HepG2 (cell line): Measurements from ENCODE around the gene JMY. TPM values are rescaled to one million over a fixed set of nuclear protein-coding genes. Genes with fewer than 3 reads are reported as not detected.

Experiments
- ATAC-seq: fragments of 200-7000 bp; cut with Tn5 transposase; 3 replicates; pipeline ENCODE4 v1.9.1; 2020; ENCODE audit warnings: mild to moderate bottlenecking, moderate library complexity
- BruUV-seq: library from RNA; stranded (reverse); fragments of 400-500 nt; replicated peaks from 2 replicates; lab custom pipeline; 2021; lab: Mats Ljungman, UMichigan
- CTCF ChIA-PET: fragments of 300-600 bp; formaldehyde crosslinking; extraction: SDS; loops from one replicate; lab custom pipeline; 2021; ENCODE audit warnings: low total read pairs, inconsistent platforms, low intra/inter-chr PET ratio; lab: Yijun Ruan, JAX
- POLR2A ChIA-PET: fragments of 350-600 bp; sonication (Branson Sonifier 250); formaldehyde crosslinking; loops from one replicate; lab custom pipeline; 2020; ENCODE audit warnings: antibody characterized with exemption, inconsistent platforms; lab: Yijun Ruan, JAX
- DNase-seq: peaks from one replicate; pipeline ENCODE4 v3.0.0-alpha.2; 2015; ENCODE audit warnings: low spot score
- FAIRE-seq: peaks from 3 replicates; lab custom pipeline; 2011; peaks lifted over from hg19 to GRCh38; lab: Jason Lieb, UNC
- H2AFZ ChIP-seq: one replicate; pipeline ENCODE4 v1.6.1; 2011; ENCODE audit warnings: low read length, inconsistent platforms
- H3K27ac ChIP-seq: fragments of 300-600 bp; 3 replicates; pipeline ENCODE4 v1.8.0; 2011; ENCODE audit warnings: mixed run types, mild to moderate bottlenecking, mixed read lengths, low read length, inconsistent platforms; ENCODE audit not compliant: insufficient read depth; ENCODE audit errors: extremely low read length
- H3K27me3 ChIP-seq, 2 experiments: fragments of 200-600 bp in 1 of 2; 2 replicates in 1 of 2; 3 replicates in 1 of 2; pipeline versions ENCODE4 v1.6.0 to v1.8.0; 2011; ENCODE audit warnings: low read length in 2 of 2, mild to moderate bottlenecking in 2 of 2, moderate library complexity in 2 of 2, inconsistent platforms in 1 of 2; ENCODE audit not compliant: insufficient read depth in 2 of 2, control insufficient read depth in 1 of 2
- H3K36me3 ChIP-seq, 2 experiments: fragments of 200-600 bp in 1 of 2; replicated peaks in 1 of 2; 2 replicates in 1 of 2; 3 replicates in 1 of 2; pipeline versions ENCODE4 v1.5.1 to v1.8.0; 2011; ENCODE audit warnings: low read length in 2 of 2, inconsistent platforms in 1 of 2; ENCODE audit not compliant: insufficient read depth in 2 of 2, control insufficient read depth in 1 of 2
- H3K4me1 ChIP-seq: 2 replicates; pipeline ENCODE4 v1.5.1; 2012; ENCODE audit warnings: low read length, inconsistent platforms; ENCODE audit not compliant: insufficient read depth
- H3K4me2 ChIP-seq: 2 replicates; pipeline ENCODE4 v1.6.0; 2011; ENCODE audit warnings: low read depth, low read length, inconsistent platforms
- H3K4me3 ChIP-seq, 3 experiments: fragments of 200-600 bp in 1 of 3; sonication (generic), shearing (Covaris generic) in 1 of 3; replicated peaks in 1 of 3; 2 replicates each; pipeline ENCODE4 v1.5.1; 2011 to 2016; ENCODE audit warnings: low read length in 3 of 3, inconsistent platforms in 2 of 3, low read depth in 2 of 3, mild to moderate bottlenecking in 2 of 3, control low read depth in 1 of 3, mixed read lengths in 1 of 3; ENCODE audit not compliant: insufficient read depth in 1 of 3
- H3K79me2 ChIP-seq: one replicate; pipeline ENCODE4 v1.6.1; 2011; ENCODE audit warnings: low read length, inconsistent platforms; ENCODE audit not compliant: insufficient read depth
- H3K9ac ChIP-seq: 2 replicates; pipeline ENCODE4 v1.6.0; 2011; ENCODE audit warnings: mild to moderate bottlenecking, low read depth, low read length, inconsistent platforms; ENCODE audit not compliant: insufficient read depth
- H3K9me3 ChIP-seq: 2 replicates; pipeline ENCODE4 v1.5.1; 2012; ENCODE audit warnings: mild to moderate bottlenecking, low read length
- H4K20me1 ChIP-seq: 2 replicates; pipeline ENCODE4 v1.6.0; 2011; ENCODE audit warnings: inconsistent platforms, mild to moderate bottlenecking, low read length, moderate library complexity; ENCODE audit not compliant: insufficient read depth
- CEBPG ChIP-seq: IDR thresholded peaks from 2 replicates; pipeline ENCODE4 v1.6.1; 2016
- DMAP1 ChIP-seq: IDR thresholded peaks from 2 replicates; pipeline ENCODE4 v1.6.1; 2016
- GATAD2A ChIP-seq: IDR thresholded peaks from 2 replicates; pipeline ENCODE4 v1.6.1; 2016
- ISL2 ChIP-seq: sonication (generic); formaldehyde crosslinking; IDR thresholded peaks from 2 replicates; pipeline ENCODE4 v1.5.0; 2020; ENCODE audit warnings: missing genetic modification reagents
- SIN3A ChIP-seq: IDR thresholded peaks from 2 replicates; pipeline ENCODE4 v1.6.1; 2011; ENCODE audit warnings: low read depth, mild to moderate bottlenecking, control low read depth, low read length, borderline replicate concordance
- SP5 ChIP-seq: IDR thresholded peaks from 2 replicates; pipeline ENCODE4 v1.6.1; 2016; ENCODE audit warnings: low read depth, borderline replicate concordance
- THYN1 ChIP-seq: sonication (generic); formaldehyde crosslinking; IDR thresholded peaks from 2 replicates; pipeline ENCODE4 v1.8.1; 2023; ENCODE audit warnings: low read depth, mild to moderate bottlenecking, moderate library complexity, missing genetic modification reagents, borderline replicate concordance
- ZFP82 ChIP-seq: sonication (generic); formaldehyde crosslinking; IDR thresholded peaks from 2 replicates; pipeline ENCODE4 v1.5.1; 2020; ENCODE audit warnings: mild to moderate bottlenecking, missing genetic modification reagents, borderline replicate concordance
- ZFY ChIP-seq: sonication (generic); formaldehyde crosslinking; IDR thresholded peaks from 2 replicates; pipeline ENCODE4 v1.4.0; 2020; ENCODE audit warnings: missing genetic modification reagents
- ZNF230 ChIP-seq: sonication (generic); formaldehyde crosslinking; IDR thresholded peaks from 2 replicates; pipeline ENCODE4 v1.4.0; 2020; ENCODE audit warnings: mild to moderate bottlenecking, missing genetic modification reagents
- ZNF256 ChIP-seq: sonication (generic); formaldehyde crosslinking; conservative IDR thresholded peaks from 2 replicates; pipeline ENCODE4 v1.4.0; 2020; ENCODE audit warnings: missing genetic modification reagents
- ZNF674 ChIP-seq: sonication (generic); formaldehyde crosslinking; IDR thresholded peaks from 2 replicates; pipeline ENCODE4 v1.5.0; 2020; ENCODE audit warnings: low read depth, mild to moderate bottlenecking, missing genetic modification reagents
- WGBS: methylation state at CpG from one replicate; pipeline ENCODE4 v1.1.6; 2017; ENCODE audit warnings: low lambda C conversion rate; 5-methylcytosine and 5-hydroxymethylcytosine counted together
- in situ Hi-C: cut with HindIII; loops from 2 replicates; pipeline ENCODE4 v1.10.0; 2017; ENCODE audit warnings: low pct_unique_long_range_greater_than_20kb; ENCODE audit not compliant: extremely low pct_ligation_motif_present
- intact Hi-C: fragments of 100-400 bp; cut with micrococcal nuclease; formaldehyde crosslinking; loops from one replicate; pipeline ENCODE4 v1.10.0; 2022; ENCODE audit not compliant: unreplicated experiment
- polyA plus RNA-seq, 8 experiments: library from polyadenylated mRNA; depleted of rRNA in 3 of 8; stranded (reverse) in 7 of 8; unstranded in 1 of 8; fragments of >200 nt; fragmentation: Illumina TruSeq in 4 of 8; extraction: Trizol in 4 of 8; gene quantifications; 2 replicates each; pipeline versions ENCODE4 v1.2.1 to v1.2.3, GENCODE V29; 2011 to 2016; ENCODE audit warnings: low read depth in 4 of 8, missing spikeins in 1 of 8, mixed read lengths in 1 of 8; ENCODE audit not compliant: insufficient read depth in 1 of 8
- total RNA-seq, 5 experiments: library from RNA; depleted of rRNA; stranded (reverse); fragments of >200 nt; fragmentation: Illumina TruSeq; extraction: Trizol; gene quantifications; 2 replicates each; pipeline ENCODE4 v1.2.3, GENCODE V29; 2016; ENCODE audit warnings: low read depth in 1 of 5
- TF ChIP-seq, protein P1 (sequence below), 2 experiments: sonication (generic) in 1 of 2; formaldehyde crosslinking in 1 of 2; IDR thresholded peaks; 2 replicates each; pipeline versions ENCODE4 v1.5.1 to v1.6.1; 2011 to 2020; ENCODE audit warnings: borderline replicate concordance in 1 of 2, low read depth in 1 of 2, low read length in 1 of 2, mild to moderate bottlenecking in 1 of 2, missing genetic modification reagents in 1 of 2, moderate library complexity in 1 of 2
- TF ChIP-seq, protein P2 (sequence below), 2 experiments: fragments of 450-650 bp in 1 of 2; sonication (generic) in 1 of 2; formaldehyde crosslinking; IDR thresholded peaks; 2 replicates each; pipeline versions ENCODE4 v1.5.0 to v1.8.0; 2020 to 2022; ENCODE audit warnings: mild to moderate bottlenecking in 1 of 2, missing genetic modification reagents in 1 of 2

Gene JMY
- total and polyA plus RNA-seq, 2 of the 13 experiments (the other 11 are each of a cell fraction or from before 2014, with no cell fraction given), result 4.0 to 4.2 TPM

DNA sequence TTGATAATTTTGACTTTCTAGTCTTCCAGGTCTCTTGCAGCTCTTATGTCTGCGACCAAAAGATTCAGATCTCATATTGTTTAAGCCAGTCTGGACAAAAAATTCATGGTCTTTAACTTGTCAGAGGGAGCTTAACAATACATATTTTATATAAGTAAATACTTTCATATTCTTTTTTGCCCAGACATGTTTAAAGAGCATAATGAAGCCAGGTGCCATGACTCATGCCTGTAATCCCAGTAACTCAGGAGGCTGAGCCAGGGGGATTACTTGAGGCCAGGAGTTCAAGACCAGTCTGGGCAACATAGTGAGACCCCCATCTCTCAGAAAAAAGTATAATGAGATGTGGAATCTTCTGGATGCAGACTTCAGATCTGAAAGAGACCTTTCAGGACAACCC is 69.8 kb downstream of the JMY start:
- no peak overlapping the region for H3K4me3 ChIP-seq
- H3K9ac ChIP-seq, result no peak overlapping the region
- in situ Hi-C loops (no loop called here), intact Hi-C loops (no loop called here)
- H2AFZ ChIP-seq, result no peak overlapping the region
- peaks cover 11 to 36% of the 10 kb centered on the region in 2 experiments for H3K36me3 ChIP-seq
- H3K27ac ChIP-seq, result no peak overlapping the region
- H3K27me3 ChIP-seq, result no peaks in the 10 kb centered on the region; a peak in 1 of 5 replicates
- 95% methylated on average over 1 of the region's 1 CpG for WGBS
- ATAC-seq (no peak), DNase-seq (no peak), FAIRE-seq (no peak)
- ChIA-PET CTCF (no interaction called here), POLR2A (no interaction called here)
- no peaks in the 10 kb centered on the region for H3K79me2 ChIP-seq
- no peaks in the 10 kb centered on the region for H3K4me1 ChIP-seq
- no peaks in the 10 kb centered on the region for H3K9me3 ChIP-seq
- no TSS peak for BruUV-seq
- TF ChIP-seq DMAP1 (CRISPR knock-in tag) (no peak), SIN3A (no peak), ZNF674 (CRISPR knock-in tag) (no peak), ZNF230 (CRISPR knock-in tag) (no peak), GATAD2A (CRISPR knock-in tag) (no peak), THYN1 (CRISPR knock-in tag) (no peak), ZNF256 (CRISPR knock-in tag) (no peak)
- H4K20me1 ChIP-seq, result no peaks in the 10 kb centered on the region
- H3K4me2 ChIP-seq, result no peak overlapping the region

DNA sequence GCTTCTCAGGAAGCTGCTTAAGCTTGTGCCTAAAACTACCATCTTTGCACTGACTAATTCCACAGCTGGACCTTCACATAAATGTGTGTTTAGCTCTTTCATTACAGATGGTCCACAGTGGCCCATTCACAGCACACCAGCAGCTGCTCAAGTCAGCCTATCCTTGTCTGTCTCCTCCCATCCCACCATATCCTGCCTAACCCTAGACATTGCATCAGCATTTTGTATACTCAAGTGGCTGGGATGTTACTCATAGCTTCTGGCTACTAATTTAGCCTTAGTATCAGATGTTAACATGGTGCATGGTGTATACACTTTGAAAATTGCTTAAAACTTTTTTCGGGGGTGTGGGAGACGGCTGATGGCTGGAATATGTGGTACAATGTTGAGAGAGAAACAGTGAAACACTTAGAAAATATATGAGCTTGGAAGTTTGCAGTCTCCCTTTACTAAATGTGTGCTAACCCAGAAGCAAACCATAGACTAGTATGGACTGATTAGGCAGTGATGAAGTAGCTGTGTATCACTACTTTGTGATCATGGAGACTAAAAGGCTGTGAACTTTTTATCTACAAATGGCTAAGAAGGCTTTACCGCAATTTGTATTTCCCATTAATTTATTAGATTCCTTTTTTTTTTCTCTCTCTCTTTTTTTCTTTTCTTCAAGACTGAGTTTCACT is 83.1 kb downstream of the JMY start:
- Histone ChIP-seq H4K20me1 (no peaks in the 10 kb centered on the region), H3K79me2 (no peaks in the 10 kb centered on the region), H3K27ac (no peak overlapping the region), H2AFZ (no peak overlapping the region), H3K9ac (no peak overlapping the region), H3K27me3 (no peaks in the 10 kb centered on the region), H3K4me2 (no peak overlapping the region), H3K4me1 (no peaks in the 10 kb centered on the region), H3K4me3 (no peak overlapping the region), H3K9me3 (no peaks in the 10 kb centered on the region), H3K36me3 (peaks cover 4 to 20% of the 10 kb centered on the region in 2 experiments)
- DNase-seq (no peak), ATAC-seq (no peak), FAIRE-seq (no peak)
- in situ Hi-C loops (no loop called here), intact Hi-C loops (no loop called here)
- no TSS peak for BruUV-seq
- CTCF ChIA-PET, result no interaction called here
- POLR2A ChIA-PET, result no interaction called here
- TF ChIP-seq, protein P1, sequence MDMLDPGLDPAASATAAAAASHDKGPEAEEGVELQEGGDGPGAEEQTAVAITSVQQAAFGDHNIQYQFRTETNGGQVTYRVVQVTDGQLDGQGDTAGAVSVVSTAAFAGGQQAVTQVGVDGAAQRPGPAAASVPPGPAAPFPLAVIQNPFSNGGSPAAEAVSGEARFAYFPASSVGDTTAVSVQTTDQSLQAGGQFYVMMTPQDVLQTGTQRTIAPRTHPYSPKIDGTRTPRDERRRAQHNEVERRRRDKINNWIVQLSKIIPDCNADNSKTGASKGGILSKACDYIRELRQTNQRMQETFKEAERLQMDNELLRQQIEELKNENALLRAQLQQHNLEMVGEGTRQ (IDR thresholded peaks at IDR 0.05; ENCODE audit: low read depth, low read length), result no peak
- TF ChIP-seq, protein P1 (CRISPR knock-in tag; IDR thresholded peaks at IDR 0.05; ENCODE audit: borderline replicate concordance), result no peak
- TF ChIP-seq, protein P2, sequence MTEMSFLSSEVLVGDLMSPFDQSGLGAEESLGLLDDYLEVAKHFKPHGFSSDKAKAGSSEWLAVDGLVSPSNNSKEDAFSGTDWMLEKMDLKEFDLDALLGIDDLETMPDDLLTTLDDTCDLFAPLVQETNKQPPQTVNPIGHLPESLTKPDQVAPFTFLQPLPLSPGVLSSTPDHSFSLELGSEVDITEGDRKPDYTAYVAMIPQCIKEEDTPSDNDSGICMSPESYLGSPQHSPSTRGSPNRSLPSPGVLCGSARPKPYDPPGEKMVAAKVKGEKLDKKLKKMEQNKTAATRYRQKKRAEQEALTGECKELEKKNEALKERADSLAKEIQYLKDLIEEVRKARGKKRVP (CRISPR knock-in tag; IDR thresholded peaks at IDR 0.05), result peak in 1 of 2 experiments; percentile 78; a peak in 2 of 4 replicates
- TF ChIP-seq CEBPG (CRISPR knock-in tag), result peak; percentile 32; the same call in 1 of the 2 replicates
- no peak for TF ChIP-seq ZFP82 (CRISPR knock-in tag)
- no peak for TF ChIP-seq SP5
- TF ChIP-seq ISL2 (CRISPR knock-in tag), result no peak
- no peak for TF ChIP-seq ZFY
- 96% methylated on average over 3 of the region's 3 CpGs for WGBS
